Gastroesophageal sphincter (tissue), 4 donors: ENCODE results near the gene SULT1C2. TPM values are rescaled to one million over a fixed set of nuclear protein-coding genes. Genes with fewer than 3 reads are reported as not detected.

Experiments used
- ATAC-seq: fragments of 150-250 bp; one replicate; pipeline ENCODE4 v1.9.1; 2016; ENCODE audit warnings: mild to moderate bottlenecking, moderate library complexity
- H3K27ac ChIP-seq, 4 donors: fragments of 200-600 bp; sonication (generic) in 3 of 4; 1 replicate in 3 of 4; 2 replicates in 1 of 4; pipeline ENCODE4 v1.5.1; 2016 to 2019
- H3K27me3 ChIP-seq: fragments of 200-600 bp; sonication (generic); one replicate; pipeline ENCODE4 v1.5.1; 2019
- H3K36me3 ChIP-seq, 2 donors: fragments of 200-600 bp; sonication (generic); one replicate each; pipeline ENCODE4 v1.5.1; 2019; ENCODE audit warnings: control low read depth in 1 of 2
- H3K4me1 ChIP-seq, 3 donors: fragments of 200-600 bp; sonication (generic); 1 replicate in 2 of 3; 2 replicates in 1 of 3; pipeline ENCODE4 v1.5.1; 2016 to 2019; ENCODE audit warnings: control low read depth in 2 of 3
- H3K4me3 ChIP-seq, 2 donors: fragments of 200-600 bp; sonication (generic); one replicate each; pipeline ENCODE4 v1.5.1; 2019; ENCODE audit warnings: mild to moderate bottlenecking in 1 of 2, moderate library complexity in 1 of 2
- H3K9me3 ChIP-seq, 3 donors: fragments of 200-600 bp; sonication (generic); one replicate each; pipeline ENCODE4 v1.5.1; 2017 to 2019; ENCODE audit warnings: control low read depth in 2 of 3
- CTCF ChIP-seq, 4 experiments: fragments of 200-600 bp in 2 of 4; fragments of 450-650 bp in 2 of 4; sonication (generic) in 1 of 4; IDR thresholded peaks; one replicate each; pipeline ENCODE4 v1.5.1; 2017 to 2019; ENCODE audit warnings: antibody characterized with exemption in 4 of 4, mild to moderate bottlenecking in 2 of 4, moderate library complexity in 2 of 4
- EP300 ChIP-seq: sonication (generic); formaldehyde crosslinking; IDR thresholded peaks from one replicate; pipeline ENCODE4 v1.6.1; 2017; ENCODE audit warnings: antibody characterized with exemption, mild to moderate bottlenecking
- POLR2A ChIP-seq, 2 donors: fragments of 450-650 bp; IDR thresholded peaks; one replicate each; pipeline ENCODE4 v1.6.1; 2017; ENCODE audit warnings: antibody characterized with exemption in 2 of 2, mild to moderate bottlenecking in 2 of 2, moderate library complexity in 1 of 2
- POLR2AphosphoS5 ChIP-seq: sonication (generic); formaldehyde crosslinking; IDR thresholded peaks from one replicate; pipeline ENCODE4 v1.6.1; 2017; ENCODE audit warnings: antibody characterized with exemption
- WGBS, 2 donors: methylation state at CpG; one replicate each; pipeline ENCODE4 v1.1.5; 2018; ENCODE audit warnings: low coverage in 1 of 2; 5-methylcytosine and 5-hydroxymethylcytosine counted together
- total RNA-seq, 4 donors: library from RNA; depleted of rRNA; stranded (reverse); fragments of >200 nt; gene quantifications; one replicate each; pipeline ENCODE4 v1.1.0, GENCODE V29; 2016

Gene SULT1C2
- total RNA-seq, 4 donors from 2014 or later = 1.0 to 1.1 TPM; not detected in 2

DNA sequence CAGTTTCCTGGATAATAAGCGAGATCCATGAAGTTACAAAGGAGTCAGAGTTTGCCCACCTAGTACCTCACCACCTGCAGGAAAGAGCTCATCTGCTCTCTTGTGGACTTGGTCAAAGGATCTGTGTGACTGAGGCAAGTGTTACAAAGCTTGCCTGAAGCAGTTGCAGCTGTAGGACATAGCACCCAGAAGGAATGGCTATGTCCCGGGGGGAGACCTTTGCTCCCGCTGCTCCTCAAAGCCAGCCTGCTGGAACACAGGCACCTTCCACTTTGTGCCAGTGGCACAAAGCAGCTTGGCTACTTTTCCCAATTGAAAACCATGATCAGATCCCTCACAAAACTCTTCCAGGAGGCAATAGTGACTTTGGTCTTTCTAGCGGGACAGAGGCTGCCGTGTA is 3.1 kb upstream of the SULT1C2 start:
- WGBS, 2 donors = 95% methylated on average over 2 to 4 of the region's 5 CpGs
- no peak overlapping the region for H3K27ac ChIP-seq
- H3K4me3 ChIP-seq = no peak overlapping the region
- ATAC-seq = no peak
- no peaks in the 10 kb centered on the region for H3K27me3 ChIP-seq
- no peaks in the 10 kb centered on the region for H3K4me1 ChIP-seq
- H3K9me3 ChIP-seq = peaks cover 0 to 4% (median 0%) of the 10 kb centered on the region in 3 donors
- H3K36me3 ChIP-seq = no peaks in the 10 kb centered on the region
- TF ChIP-seq EP300 = no peak
- no peak for TF ChIP-seq POLR2A (IDR thresholded peaks at IDR 0.05)
- TF ChIP-seq POLR2AphosphoS5 = no peak
- no peak for TF ChIP-seq CTCF (IDR thresholded peaks at IDR 0.05)

DNA sequence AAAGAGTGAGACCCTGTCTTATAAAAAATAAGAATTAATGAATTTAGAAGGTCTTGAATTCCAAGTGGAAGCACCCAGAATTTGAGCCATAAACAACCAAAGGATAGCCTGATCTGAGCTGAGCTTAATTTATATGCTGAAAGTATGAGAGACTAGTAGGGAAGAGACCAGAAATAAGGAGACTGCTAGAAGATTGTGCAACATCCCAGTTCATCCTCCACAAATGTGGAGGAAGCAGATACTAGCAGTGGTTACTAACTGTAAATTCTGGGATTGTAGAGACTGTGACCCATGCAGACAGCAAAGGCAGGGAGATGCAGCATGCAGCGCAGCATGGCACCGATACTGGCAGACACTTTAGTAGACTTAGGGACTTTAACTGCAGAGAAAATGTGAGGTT is 1.5 kb upstream of the SULT1C2 start:
- Histone ChIP-seq H3K9me3 (peaks cover 0 to 9% (median 0%) of the 10 kb centered on the region in 3 donors), H3K27ac (no peak overlapping the region), H3K36me3 (no peaks in the 10 kb centered on the region), H3K4me3 (no peak overlapping the region), H3K27me3 (no peaks in the 10 kb centered on the region), H3K4me1 (no peaks in the 10 kb centered on the region)
- ATAC-seq = no peak
- no peak for TF ChIP-seq CTCF (IDR thresholded peaks at IDR 0.05)
- TF ChIP-seq POLR2A (IDR thresholded peaks at IDR 0.05) = no peak
- TF ChIP-seq EP300 = no peak
- no peak for TF ChIP-seq POLR2AphosphoS5
- 60 to 78% methylated on average over 1 to 2 of the region's 2 CpGs for WGBS, 2 donors

GRCh38 chr2:108293850-108294249 is 5.2 kb downstream of the SULT1C2 start:
- no peak for TF ChIP-seq POLR2AphosphoS5
- TF ChIP-seq EP300 = no peak
- no peak for TF ChIP-seq POLR2A (IDR thresholded peaks at IDR 0.05)
- no peak for TF ChIP-seq CTCF (IDR thresholded peaks at IDR 0.05)
- Histone ChIP-seq H3K4me1 (no peaks in the 10 kb centered on the region), H3K27ac (no peak overlapping the region), H3K9me3 (peaks cover 0 to 9% (median 0%) of the 10 kb centered on the region in 3 donors), H3K4me3 (no peak overlapping the region), H3K27me3 (no peaks in the 10 kb centered on the region), H3K36me3 (no peaks in the 10 kb centered on the region)
- ATAC-seq = no peak
- WGBS, 2 donors = 78 to 100% methylated on average over 1 to 3 of the region's 4 CpGs

DNA sequence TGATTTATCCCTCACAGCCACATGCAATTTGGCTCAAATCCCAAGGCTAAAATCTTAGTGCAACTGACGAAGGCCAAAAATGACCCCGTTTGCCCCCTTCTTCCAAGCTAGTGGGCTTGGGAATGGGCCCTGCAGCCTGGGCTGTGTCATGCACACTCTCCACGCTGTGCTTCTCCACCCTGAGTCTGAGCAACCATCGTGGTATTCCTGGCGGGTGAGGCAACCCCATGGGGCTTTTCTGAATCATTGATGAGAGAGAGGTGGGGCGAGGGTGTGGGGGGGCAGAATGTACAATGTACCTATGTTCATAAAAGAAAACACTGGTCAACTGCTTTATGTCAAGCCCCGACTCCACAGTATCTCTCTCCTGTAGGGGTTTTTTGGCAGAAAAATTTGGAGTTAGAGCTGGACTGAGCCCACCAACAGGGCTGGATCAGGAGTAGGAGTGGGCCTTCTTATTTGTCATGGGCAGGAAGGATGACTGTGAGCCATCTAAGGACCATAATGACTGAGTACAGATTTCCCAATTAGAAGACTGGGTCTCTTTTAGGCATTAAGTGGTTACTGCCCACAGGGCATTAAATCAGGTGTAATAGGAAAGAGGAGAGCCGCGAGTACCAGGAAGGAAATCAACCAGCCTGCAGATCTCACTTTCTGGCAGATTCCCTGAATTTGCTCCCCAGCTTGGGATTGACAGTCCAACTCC is 8.9 kb downstream of the SULT1C2 start:
- Histone ChIP-seq H3K4me3 (no peak overlapping the region), H3K27ac (no peak overlapping the region), H3K9me3 (no peaks in the 10 kb centered on the region), H3K27me3 (no peaks in the 10 kb centered on the region), H3K4me1 (no peaks in the 10 kb centered on the region), H3K36me3 (no peaks in the 10 kb centered on the region)
- TF ChIP-seq POLR2A (IDR thresholded peaks at IDR 0.05) (no peak), POLR2AphosphoS5 (no peak), EP300 (no peak), CTCF (IDR thresholded peaks at IDR 0.05) (no peak)
- no peak for ATAC-seq
- 80 to 82% methylated on average over 2 to 7 of the region's 9 CpGs for WGBS, 2 donors

GRCh38 chr2:108301558-108301957 is 12.9 kb downstream of the SULT1C2 start:
- H3K4me1 ChIP-seq = no peaks in the 10 kb centered on the region
- H3K4me3 ChIP-seq = no peak overlapping the region
- no peak overlapping the region for H3K27ac ChIP-seq
- no peaks in the 10 kb centered on the region for H3K36me3 ChIP-seq
- 80 to 86% methylated on average over 1 to 6 of the region's 7 CpGs for WGBS, 2 donors
- ATAC-seq = no peak
- TF ChIP-seq POLR2A (IDR thresholded peaks at IDR 0.05) = no peak
- no peak for TF ChIP-seq POLR2AphosphoS5
- no peak for TF ChIP-seq EP300
- TF ChIP-seq CTCF (IDR thresholded peaks at IDR 0.05) = no peak
- H3K27me3 ChIP-seq = no peaks in the 10 kb centered on the region
- no peaks in the 10 kb centered on the region for H3K9me3 ChIP-seq
